Muscle layer of duodenum (tissue), 2 donors: ENCODE data around the gene BICRA.

Experiments used
- H3K27ac ChIP-seq: one replicate; pipeline ENCODE4 v1.7.0; 2013; ENCODE audit warnings: mild to moderate bottlenecking, low read length
- H3K27me3 ChIP-seq: one replicate; pipeline ENCODE4 v1.7.0; 2013; ENCODE audit warnings: low read depth, mild to moderate bottlenecking, control low read depth, low read length
- H3K36me3 ChIP-seq, 2 donors: one replicate each; pipeline ENCODE4 v1.7.0; 2013; ENCODE audit warnings: low read length in 2 of 2, control low read depth in 1 of 2, mild to moderate bottlenecking in 1 of 2; ENCODE audit not compliant: insufficient read depth in 2 of 2, control insufficient read depth in 1 of 2
- H3K4me1 ChIP-seq, 2 donors: one replicate each; pipeline ENCODE4 v1.7.0; 2013; ENCODE audit warnings: low read length in 2 of 2, mild to moderate bottlenecking in 2 of 2, control low read depth in 1 of 2, moderate library complexity in 1 of 2; ENCODE audit not compliant: insufficient read depth in 2 of 2, control insufficient read depth in 1 of 2
- H3K4me3 ChIP-seq, 2 donors: one replicate each; pipeline ENCODE4 v1.7.0; 2013; ENCODE audit warnings: low read length in 2 of 2, low read depth in 1 of 2, mild to moderate bottlenecking in 1 of 2
- H3K9me3 ChIP-seq, 2 donors: one replicate each; pipeline ENCODE4 v1.7.0; 2013; ENCODE audit warnings: low read length in 2 of 2, control low read depth in 1 of 2, mild to moderate bottlenecking in 1 of 2; ENCODE audit not compliant: control insufficient read depth in 1 of 2
- donor health status: healthy.

The BICRA gene

DNA sequence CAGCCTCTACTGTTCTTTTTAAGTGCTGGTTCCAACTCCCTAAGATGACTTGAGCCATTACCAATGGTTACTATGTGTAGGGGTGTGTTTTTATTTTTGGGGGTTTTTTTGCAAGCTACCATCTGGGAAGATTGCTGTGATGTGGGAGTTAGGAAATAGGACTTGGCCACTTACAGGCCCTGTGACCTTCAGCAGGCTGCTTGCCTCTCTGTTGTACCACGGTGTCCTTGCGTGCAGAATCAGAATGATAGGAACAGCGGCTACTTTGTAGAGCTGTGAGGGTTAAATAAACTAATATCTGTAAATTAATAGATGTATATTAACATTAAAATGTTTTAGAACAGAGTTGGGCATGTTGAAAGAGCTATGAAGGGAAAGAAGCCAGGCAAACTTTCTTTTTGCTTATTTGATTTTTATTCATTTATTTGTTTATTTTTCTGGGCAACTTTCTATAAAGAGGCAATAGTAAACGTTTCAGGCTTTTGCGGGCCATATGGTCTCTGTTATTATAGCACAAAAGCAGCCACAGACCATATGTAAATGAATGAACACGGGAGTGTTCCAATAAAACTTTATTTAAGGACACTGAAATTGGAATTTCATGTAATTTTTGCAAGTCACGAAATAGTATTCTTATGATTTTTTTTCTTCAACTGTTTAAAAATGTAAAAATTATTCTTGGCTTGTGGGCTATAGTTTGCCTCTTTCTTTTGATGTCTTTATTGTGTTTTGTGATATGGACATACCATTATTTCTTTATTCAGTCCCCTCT lies 77.9 kb downstream of the BICRA start:
- Histone ChIP-seq H3K9me3 (no peaks in the 10 kb centered on the region), H3K36me3 (peaks cover 4 to 11% of the 10 kb centered on the region in 2 donors), H3K4me1 (no peaks in the 10 kb centered on the region), H3K4me3 (no peak overlapping the region), H3K27ac (no peak overlapping the region), H3K27me3 (no peaks in the 10 kb centered on the region)

DNA sequence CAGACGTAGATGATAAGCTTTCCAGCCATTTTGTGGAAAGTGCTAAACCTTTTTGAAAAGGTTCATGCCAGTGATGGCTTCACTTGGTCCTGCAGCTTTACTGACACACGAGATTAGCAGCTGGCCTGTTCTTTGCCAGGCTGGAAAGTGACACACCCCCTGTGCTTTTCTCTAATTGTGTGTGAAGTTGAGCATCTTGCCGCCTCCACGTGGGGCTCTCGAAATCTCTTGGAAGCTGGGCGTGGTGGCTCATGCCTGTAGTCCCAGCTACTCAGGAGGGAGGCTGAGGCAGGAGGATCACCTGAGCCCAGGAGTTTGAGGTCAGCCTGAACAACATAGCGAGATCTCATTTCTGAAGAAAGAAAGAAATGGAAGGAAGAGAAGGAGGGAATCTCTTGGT lies 79.0 kb downstream of the BICRA start:
- H3K36me3 ChIP-seq = peaks cover 4 to 17% of the 10 kb centered on the region in 2 donors

DNA sequence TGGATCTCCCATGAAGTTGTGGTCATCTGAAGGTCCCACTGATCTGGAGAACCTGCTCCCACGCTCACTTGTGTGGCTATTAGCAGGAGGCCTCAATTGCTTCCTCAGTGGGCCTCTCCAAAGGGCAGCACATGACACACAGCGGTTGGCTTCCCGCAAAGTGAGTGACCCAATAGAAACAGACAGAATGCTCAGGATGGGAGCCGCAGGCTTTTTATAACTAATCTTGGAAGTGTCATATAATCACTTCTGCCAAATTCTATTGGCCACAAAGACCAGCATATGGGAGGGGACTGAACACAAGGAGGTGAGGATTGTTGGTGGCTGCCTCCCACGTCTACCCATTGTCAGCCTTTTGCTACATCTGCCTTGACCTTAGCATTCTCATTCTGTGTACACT lies 82.2 kb downstream of the BICRA start:
- Histone ChIP-seq H3K4me3 (no peak overlapping the region), H3K36me3 (peaks cover 4 to 20% of the 10 kb centered on the region in 2 donors), H3K27ac (no peak overlapping the region), H3K27me3 (no peaks in the 10 kb centered on the region), H3K4me1 (no peaks in the 10 kb centered on the region), H3K9me3 (no peaks in the 10 kb centered on the region)

More for the DNA sequence above, 79.0 kb downstream of the BICRA start:
- Histone ChIP-seq H3K4me1 (no peaks in the 10 kb centered on the region), H3K27ac (no peak overlapping the region), H3K27me3 (no peaks in the 10 kb centered on the region), H3K4me3 (no peak overlapping the region), H3K9me3 (no peaks in the 10 kb centered on the region)

DNA sequence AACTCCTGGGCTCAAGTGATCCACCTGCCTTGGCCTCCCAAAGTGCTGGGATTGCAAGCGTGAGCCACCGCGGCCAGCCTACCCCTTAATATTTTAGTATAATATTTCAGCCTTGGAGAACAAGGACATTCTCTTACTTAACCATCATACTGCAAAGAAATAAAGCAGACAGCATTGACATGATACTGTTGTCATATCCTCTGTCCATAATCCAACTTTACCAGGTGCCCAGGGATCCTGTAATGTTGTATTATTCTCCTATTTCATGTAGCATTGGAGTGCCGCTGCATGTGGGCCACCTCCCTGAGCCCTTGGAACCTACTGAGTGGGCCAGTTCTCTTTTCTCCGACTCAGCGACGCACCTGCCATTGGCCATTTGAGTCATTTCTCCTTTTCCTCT lies 82.8 kb downstream of the BICRA start:
- H3K4me1 ChIP-seq = no peaks in the 10 kb centered on the region
- no peaks in the 10 kb centered on the region for H3K27me3 ChIP-seq
- peaks cover 4 to 20% of the 10 kb centered on the region in 2 donors for H3K36me3 ChIP-seq
- no peaks in the 10 kb centered on the region for H3K9me3 ChIP-seq
- H3K27ac ChIP-seq = no peak overlapping the region
- H3K4me3 ChIP-seq = no peak overlapping the region

DNA sequence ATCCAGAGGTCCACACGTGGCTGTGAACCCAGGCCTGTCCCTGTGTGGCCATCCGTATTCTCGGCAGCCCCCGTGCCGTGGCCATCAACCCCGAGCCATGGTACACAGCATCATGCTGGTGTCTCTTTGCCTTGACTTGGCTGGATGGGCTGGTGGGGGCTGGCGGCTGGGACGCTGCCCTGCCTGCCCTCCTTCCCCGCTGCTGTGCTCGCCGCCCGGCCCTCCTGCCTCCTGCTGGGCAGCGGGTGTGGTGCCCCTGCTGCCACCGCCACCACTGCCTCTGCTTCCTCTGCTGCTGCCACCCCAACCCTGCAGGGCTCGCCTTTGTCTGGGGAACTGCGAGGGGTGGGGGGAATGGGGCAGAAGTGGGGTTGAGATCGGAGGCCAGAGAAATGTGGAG lies 84.6 kb downstream of the BICRA start:
- Histone ChIP-seq H3K27ac (no peak overlapping the region), H3K36me3 (peaks cover 4 to 21% of the 10 kb centered on the region in 2 donors), H3K27me3 (no peaks in the 10 kb centered on the region), H3K4me1 (peaks cover 0 to 6% of the 10 kb centered on the region in 2 donors), H3K4me3 (no peak overlapping the region), H3K9me3 (no peaks in the 10 kb centered on the region)

DNA sequence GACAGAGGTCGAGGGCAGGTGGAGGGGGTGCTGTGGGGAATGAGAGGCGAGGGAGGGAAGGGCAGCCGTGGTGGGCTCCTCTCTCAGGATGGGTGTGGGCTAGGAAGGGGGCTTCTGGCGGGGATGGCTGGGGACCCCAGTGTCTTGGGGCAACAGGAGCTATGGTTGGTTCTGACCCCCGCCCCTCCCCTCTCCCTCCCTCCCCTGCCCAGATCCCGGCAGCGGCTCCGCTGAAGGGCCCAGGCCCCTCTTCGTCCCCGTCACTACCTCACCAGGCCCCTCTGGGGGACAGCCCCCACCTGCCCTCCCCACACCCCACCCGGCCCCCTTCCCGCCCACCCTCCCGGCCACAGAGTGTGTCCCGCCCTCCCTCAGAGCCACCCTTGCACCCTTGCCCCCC lies 85.0 kb downstream of the BICRA start:
- Histone ChIP-seq H3K9me3 (no peaks in the 10 kb centered on the region), H3K4me3 (no peak overlapping the region), H3K36me3 (peaks cover 4 to 25% of the 10 kb centered on the region in 2 donors), H3K4me1 (peaks cover 0 to 6% of the 10 kb centered on the region in 2 donors), H3K27me3 (no peaks in the 10 kb centered on the region), H3K27ac (no peak overlapping the region)

DNA sequence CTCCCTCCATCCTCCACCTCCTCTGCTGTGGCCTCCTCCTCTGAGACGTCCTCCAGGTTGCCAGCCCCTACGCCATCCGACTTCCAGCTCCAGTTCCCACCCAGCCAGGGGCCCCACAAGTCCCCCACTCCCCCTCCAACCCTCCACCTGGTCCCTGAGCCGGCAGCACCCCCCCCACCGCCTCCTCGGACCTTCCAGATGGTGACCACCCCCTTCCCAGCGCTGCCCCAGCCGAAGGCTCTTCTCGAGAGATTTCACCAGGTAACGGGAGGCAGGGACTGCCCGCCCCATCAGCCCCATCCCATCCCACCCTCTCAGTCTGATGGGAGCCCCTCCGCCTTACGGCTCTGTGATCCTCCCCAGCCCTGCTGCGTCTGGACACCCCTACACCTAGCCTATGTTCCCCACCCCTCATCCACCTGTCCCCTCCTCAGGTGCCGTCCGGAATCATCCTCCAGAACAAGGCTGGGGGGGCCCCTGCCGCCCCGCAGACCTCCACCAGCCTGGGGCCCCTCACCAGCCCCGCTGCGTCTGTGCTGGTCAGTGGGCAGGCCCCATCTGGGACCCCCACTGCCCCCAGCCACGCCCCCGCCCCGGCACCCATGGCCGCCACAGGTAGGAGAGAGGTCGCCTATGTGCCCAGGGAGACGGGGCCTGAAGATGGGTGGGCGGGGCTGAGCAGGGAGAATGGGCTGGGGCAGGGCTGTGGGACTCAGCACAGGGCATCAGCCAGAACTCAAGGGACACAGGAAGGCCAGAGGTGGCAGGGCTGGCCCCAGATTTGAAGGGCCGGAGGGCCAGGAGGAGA lies 85.7 kb downstream of the BICRA start:
- Histone ChIP-seq H3K36me3 (peaks cover 4 to 33% of the 10 kb centered on the region in 2 donors), H3K27me3 (no peaks in the 10 kb centered on the region), H3K27ac (no peak overlapping the region)

DNA sequence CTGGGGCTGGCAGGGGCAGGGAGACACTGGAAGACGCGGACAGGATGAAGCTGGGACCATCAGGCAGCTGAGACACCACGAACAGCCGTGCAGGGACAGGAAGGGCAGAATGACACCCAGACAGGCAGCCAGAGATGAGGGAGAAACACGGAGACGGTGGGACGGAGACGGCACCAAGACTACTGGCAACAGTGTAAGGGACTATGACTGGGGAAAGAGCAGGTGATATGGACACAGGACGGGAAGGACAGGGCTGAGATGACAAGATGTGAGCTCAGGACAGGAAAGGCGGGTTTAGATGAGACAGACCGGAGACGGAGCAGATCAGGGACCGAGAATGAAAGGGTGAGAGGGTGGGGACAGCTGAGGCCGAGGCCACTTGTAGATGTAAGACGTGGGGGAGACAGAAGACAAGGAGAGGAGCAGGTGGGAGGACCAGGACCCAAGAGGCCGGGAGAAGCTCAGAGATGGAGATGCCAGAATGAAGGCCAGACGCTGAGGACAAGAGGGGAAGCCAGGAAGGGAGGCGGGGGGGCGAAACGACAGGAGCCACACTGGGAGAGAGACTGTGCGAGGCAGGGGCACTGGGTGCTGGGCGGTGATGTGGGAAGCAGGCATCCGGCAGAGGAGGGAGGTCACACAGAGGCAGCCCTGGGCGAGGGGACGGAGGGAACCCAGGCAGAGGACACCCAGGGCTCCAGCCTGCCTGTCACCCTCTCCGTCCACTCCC lies 86.8 kb downstream of the BICRA start:
- H3K36me3 ChIP-seq = peaks cover 4 to 35% of the 10 kb centered on the region in 2 donors
- H3K27ac ChIP-seq = no peak overlapping the region
- no peak overlapping the region for H3K4me3 ChIP-seq

More for the DNA sequence above, 85.7 kb downstream of the BICRA start:
- Histone ChIP-seq H3K9me3 (no peaks in the 10 kb centered on the region), H3K4me1 (peaks cover 0 to 6% of the 10 kb centered on the region in 2 donors), H3K4me3 (no peak overlapping the region)

DNA sequence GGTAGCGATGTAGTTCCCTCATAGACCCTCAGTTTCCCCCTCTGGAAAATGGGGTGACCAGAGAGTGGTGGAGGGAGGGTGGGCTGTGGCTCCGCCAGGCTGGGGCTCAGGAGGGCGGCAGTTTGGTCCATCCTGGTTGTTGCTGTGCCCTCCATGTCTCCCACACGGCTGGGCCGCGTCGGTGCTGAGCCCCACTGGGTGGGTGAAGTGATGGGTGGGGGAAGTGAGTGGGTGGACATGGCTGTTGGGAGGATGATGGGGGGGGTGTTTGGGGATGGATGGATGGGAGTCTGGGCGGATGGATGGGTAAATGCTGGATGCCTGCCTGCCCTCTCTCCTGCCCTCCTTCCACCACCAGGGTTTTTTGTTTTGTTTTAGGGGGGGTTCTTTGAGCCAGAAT lies 87.7 kb downstream of the BICRA start:
- no peaks in the 10 kb centered on the region for H3K9me3 ChIP-seq
- H3K27ac ChIP-seq = no peak overlapping the region
- peaks cover 0 to 6% of the 10 kb centered on the region in 2 donors for H3K4me1 ChIP-seq
- H3K27me3 ChIP-seq = no peaks in the 10 kb centered on the region
- no peak overlapping the region for H3K4me3 ChIP-seq
- peaks cover 0 to 37% of the 10 kb centered on the region in 2 donors for H3K36me3 ChIP-seq

More for the DNA sequence above, 86.8 kb downstream of the BICRA start:
- Histone ChIP-seq H3K4me1 (peaks cover 0 to 6% of the 10 kb centered on the region in 2 donors), H3K9me3 (no peaks in the 10 kb centered on the region), H3K27me3 (no peaks in the 10 kb centered on the region)

DNA sequence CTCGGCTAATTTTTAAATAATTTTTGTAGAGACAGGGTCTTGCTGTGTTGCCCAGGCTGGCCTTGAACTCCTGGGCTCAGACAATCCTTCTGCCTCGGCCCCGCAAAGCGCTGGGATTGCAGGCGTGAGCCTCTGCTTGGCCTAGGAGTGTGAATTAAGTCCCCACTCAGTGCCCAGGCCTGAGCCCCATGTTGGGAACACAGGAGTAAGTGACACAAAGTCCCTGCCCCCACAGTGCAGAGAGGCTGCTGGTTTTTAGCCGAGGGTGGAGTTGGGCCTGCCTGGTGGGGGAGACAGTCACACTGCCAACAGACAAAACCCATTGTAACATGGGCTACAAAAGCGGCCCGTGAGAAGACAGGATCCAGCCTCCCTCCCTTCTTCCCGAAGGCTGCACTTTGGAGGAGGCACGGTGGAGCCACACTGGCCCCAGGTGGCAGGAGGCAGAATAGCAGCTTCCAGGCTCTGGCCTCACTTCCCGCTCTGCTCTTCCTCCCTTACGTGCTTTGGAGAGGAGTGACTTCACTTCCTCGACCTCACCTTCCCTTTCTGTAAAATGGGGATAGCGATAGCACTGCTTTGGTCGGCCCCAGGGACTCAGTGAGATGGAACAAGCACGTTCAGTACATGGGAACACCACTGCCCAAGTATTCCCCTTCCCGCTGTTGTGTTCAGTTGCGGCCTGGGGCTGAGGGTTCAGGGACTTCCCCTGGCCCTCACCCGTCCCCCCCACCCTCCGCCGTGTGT lies 89.1 kb downstream of the BICRA start:
- Histone ChIP-seq H3K4me3 (no peak overlapping the region), H3K4me1 (peaks cover 0 to 6% of the 10 kb centered on the region in 2 donors), H3K27me3 (no peaks in the 10 kb centered on the region), H3K27ac (peak overlapping the region; percentile 14), H3K9me3 (no peaks in the 10 kb centered on the region), H3K36me3 (peaks cover 0 to 45% of the 10 kb centered on the region in 2 donors)
